ENCODE measurements around the gene TRAIP. TPM values are rescaled to one million over a fixed set of nuclear protein-coding genes. Genes with fewer than 3 reads are reported as not detected.
A peak's percentile ranks its signal among the peaks of the same experiment; 100 is the strongest.

TRAIP gene
- total RNA-seq, 1 donor from 2014 or later, result 38.1 TPM

DNA sequence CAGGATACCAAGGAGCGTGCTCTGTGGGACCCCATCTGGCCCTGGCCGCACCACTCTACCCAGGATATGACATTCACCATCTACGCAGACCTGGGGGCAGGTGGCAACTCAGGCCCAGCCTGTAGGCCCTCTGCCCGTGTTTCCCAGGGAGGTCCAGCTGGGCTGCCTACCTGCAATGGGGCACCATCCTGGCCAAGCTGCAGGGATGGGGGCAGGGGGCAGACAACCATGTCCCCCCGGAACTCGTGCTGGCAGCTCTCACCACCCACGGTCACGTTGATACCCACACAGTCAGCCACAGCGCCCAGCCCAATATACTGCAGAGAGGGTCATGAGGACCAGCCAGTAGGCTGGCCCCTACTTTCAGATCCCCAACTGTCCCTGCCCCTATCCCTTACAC is 39.4 kb upstream of the TRAIP start:
- no peak for DNase-seq (ENCODE audit: low read depth, low spot score)
- H3K27me3 Mint-ChIP-seq (ENCODE audit: low read depth), result no peaks in the 10 kb centered on the region
- no peak overlapping the region for H3K27ac Mint-ChIP-seq (ENCODE audit: unreplicated experiment)
- no peak overlapping the region for H3K4me3 Mint-ChIP-seq
- no peaks in the 10 kb centered on the region for H3K9me3 Mint-ChIP-seq
- no peaks in the 10 kb centered on the region for H3K4me1 Mint-ChIP-seq
- no peaks in the 10 kb centered on the region for H3K36me3 Mint-ChIP-seq (ENCODE audit: low read depth)
- TF ChIP-seq, protein P1, sequence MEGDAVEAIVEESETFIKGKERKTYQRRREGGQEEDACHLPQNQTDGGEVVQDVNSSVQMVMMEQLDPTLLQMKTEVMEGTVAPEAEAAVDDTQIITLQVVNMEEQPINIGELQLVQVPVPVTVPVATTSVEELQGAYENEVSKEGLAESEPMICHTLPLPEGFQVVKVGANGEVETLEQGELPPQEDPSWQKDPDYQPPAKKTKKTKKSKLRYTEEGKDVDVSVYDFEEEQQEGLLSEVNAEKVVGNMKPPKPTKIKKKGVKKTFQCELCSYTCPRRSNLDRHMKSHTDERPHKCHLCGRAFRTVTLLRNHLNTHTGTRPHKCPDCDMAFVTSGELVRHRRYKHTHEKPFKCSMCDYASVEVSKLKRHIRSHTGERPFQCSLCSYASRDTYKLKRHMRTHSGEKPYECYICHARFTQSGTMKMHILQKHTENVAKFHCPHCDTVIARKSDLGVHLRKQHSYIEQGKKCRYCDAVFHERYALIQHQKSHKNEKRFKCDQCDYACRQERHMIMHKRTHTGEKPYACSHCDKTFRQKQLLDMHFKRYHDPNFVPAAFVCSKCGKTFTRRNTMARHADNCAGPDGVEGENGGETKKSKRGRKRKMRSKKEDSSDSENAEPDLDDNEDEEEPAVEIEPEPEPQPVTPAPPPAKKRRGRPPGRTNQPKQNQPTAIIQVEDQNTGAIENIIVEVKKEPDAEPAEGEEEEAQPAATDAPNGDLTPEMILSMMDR (conservative IDR thresholded peaks at IDR 0.05), result no peak

DNA sequence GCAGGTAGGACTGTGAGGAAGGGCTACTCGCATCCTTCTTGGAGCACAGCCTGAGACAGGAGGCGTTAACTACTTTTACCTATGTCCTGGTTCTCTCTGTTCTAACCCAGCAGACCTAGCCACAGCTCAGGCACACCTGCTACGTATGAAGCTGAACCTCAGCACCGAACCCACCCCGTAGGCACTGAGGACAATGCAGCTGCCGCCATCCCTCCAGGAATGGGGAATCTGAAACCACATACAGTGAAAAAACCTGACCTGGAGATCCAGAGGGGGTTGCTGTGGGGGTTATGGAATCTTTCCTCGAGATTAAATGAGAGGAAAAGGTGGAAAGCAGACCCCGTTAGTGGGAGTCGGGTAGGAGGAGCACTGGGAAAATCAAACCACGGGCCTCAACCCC is 32.9 kb upstream of the TRAIP start:
- Mint-ChIP-seq H3K9me3 (no peaks in the 10 kb centered on the region), H3K4me3 (no peak overlapping the region), H3K4me1 (peaks cover 15% of the 10 kb centered on the region), H3K27me3 (ENCODE audit: low read depth) (no peaks in the 10 kb centered on the region), H3K27ac (ENCODE audit: unreplicated experiment) (no peak overlapping the region), H3K36me3 (ENCODE audit: low read depth) (no peaks in the 10 kb centered on the region)
- TF ChIP-seq, protein P1 (conservative IDR thresholded peaks at IDR 0.05), result no peak
- DNase-seq (ENCODE audit: low read depth, low spot score), result no peak

DNA sequence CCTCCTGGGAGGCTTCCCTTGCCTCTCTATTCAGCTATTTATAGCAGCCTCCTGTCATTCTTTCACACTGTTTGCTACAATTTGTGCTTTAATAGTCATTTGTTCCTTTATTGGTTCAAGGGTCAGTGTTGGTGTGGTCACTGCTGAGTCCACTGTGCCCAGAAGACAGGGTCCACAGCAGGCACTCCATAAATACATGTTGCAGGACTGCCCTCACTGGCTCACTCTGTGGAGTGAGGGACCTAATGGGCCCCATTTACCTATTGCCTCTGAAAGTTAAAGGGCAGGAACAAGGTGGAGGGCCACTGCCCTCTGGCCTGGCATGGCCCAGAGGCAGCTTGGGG is 30.5 kb upstream of the TRAIP start:
- H3K27me3 Mint-ChIP-seq (ENCODE audit: low read depth), result no peaks in the 10 kb centered on the region
- no peak overlapping the region for H3K4me3 Mint-ChIP-seq
- H3K36me3 Mint-ChIP-seq (ENCODE audit: low read depth), result no peaks in the 10 kb centered on the region
- H3K9me3 Mint-ChIP-seq, result no peaks in the 10 kb centered on the region
- no peak for DNase-seq (ENCODE audit: low read depth, low spot score)
- peaks cover 23% of the 10 kb centered on the region for H3K4me1 Mint-ChIP-seq
- TF ChIP-seq, protein P1 (conservative IDR thresholded peaks at IDR 0.05), result no peak
- H3K27ac Mint-ChIP-seq (ENCODE audit: unreplicated experiment), result peak overlapping the region; percentile 90

DNA sequence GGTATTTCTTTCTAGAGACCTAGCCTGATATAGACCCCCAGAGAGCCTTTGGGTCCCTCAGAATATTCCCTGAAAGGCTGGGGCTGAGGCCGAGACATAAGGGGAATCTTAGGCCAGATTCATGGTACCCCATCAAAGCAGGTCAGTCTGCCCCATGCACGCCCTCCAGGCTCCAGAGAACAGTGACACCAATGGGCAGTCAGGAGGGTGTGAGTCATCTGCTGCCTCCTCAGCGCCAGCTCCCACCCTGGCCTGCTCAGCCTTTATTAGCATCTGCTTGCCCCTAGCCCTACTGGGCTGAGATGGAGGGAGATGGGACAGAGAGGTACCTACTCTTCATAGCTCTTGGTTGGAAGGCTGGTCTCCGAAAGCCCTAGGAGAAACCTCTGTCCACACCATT is 27.6 kb upstream of the TRAIP start:
- Mint-ChIP-seq H3K27me3 (ENCODE audit: low read depth) (no peaks in the 10 kb centered on the region), H3K27ac (ENCODE audit: unreplicated experiment) (peak overlapping the region; percentile 13), H3K9me3 (no peaks in the 10 kb centered on the region), H3K4me3 (no peak overlapping the region), H3K36me3 (ENCODE audit: low read depth) (no peaks in the 10 kb centered on the region), H3K4me1 (peaks cover 41% of the 10 kb centered on the region)
- TF ChIP-seq, protein P1 (conservative IDR thresholded peaks at IDR 0.05), result no peak
- DNase-seq (ENCODE audit: low read depth, low spot score), result no peak

DNA sequence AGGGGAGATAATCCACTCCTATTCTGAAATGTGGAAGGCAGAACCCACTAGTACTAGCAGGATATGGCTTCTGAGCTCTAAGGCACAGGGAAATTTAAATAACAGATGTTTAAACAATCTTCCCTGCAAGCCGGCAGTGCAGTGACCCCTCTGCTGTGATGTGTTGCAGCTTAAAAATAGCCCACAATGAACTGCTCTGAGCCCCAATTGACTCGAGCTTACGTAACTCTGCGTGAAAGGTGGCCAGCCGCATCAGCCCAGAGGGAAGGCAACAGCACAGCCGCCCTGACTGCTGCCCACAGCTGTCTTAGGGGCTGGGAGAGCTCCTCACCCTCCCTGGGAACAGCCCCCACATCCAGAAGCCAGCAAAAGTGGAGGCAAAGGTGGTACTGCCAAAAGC is 25.8 kb upstream of the TRAIP start:
- Mint-ChIP-seq H3K27ac (ENCODE audit: unreplicated experiment) (peak overlapping the region; percentile 63), H3K27me3 (ENCODE audit: low read depth) (no peaks in the 10 kb centered on the region), H3K4me3 (no peak overlapping the region), H3K4me1 (peaks cover 37% of the 10 kb centered on the region), H3K9me3 (no peaks in the 10 kb centered on the region), H3K36me3 (ENCODE audit: low read depth) (no peaks in the 10 kb centered on the region)
- TF ChIP-seq, protein P1 (conservative IDR thresholded peaks at IDR 0.05), result no peak
- DNase-seq (ENCODE audit: low read depth, low spot score), result no peak

Data from neural crest cell (in vitro differentiated cells).